HG03097 (cell line): ENCODE data around the gene INPP5A.

Source experiments
- ATAC-seq: cut with Tn5 transposase; IDR thresholded peaks from one replicate; pipeline ENCODE4 v1.9.1; 2021; ENCODE audit not compliant: unreplicated experiment, low FRiP score

Gene INPP5A

DNA sequence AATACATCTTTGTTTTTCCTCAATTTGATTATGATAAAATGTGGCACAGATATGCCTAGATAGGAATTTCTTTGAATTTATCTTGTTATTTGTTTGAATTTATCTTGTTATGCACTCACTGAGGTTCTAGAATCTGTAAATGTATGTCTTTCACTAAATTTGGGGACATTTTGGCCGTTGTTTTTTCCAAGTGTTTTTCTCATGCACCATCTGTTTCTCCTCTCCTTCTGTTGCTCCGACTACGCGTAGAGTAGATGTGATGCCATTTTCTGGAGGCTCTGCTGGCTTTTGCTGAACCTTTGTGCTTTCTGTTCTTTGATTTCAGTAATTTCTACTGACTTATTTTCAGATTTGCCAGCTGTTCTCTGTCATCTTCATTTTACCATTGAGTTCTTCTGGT lies 101.9 kb downstream of the INPP5A start:
- ATAC-seq: no peak

GRCh38 chr10:132640326-132641125 lies 102.9 kb downstream of the INPP5A start:
- ATAC-seq: no peak

DNA sequence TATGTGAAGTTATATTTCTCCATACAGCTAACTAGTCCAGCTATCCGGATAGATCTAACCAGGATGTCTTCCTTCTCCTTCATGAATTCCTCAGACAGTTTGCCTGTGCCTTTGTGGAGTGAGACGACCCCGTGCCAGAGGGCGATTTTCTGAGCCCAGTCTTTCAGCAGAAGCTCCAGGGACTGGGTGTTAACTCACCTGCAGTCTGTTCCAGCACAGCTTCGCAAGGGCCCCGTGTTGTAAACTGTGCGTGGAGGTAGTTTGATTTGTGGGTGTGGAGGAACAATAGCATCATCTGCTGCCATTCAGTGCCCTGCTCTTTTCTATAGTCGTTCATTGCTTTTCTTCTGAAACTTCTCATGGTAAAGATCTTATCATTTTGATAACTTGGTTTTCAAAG lies 103.8 kb downstream of the INPP5A start:
- ATAC-seq: no peak

DNA sequence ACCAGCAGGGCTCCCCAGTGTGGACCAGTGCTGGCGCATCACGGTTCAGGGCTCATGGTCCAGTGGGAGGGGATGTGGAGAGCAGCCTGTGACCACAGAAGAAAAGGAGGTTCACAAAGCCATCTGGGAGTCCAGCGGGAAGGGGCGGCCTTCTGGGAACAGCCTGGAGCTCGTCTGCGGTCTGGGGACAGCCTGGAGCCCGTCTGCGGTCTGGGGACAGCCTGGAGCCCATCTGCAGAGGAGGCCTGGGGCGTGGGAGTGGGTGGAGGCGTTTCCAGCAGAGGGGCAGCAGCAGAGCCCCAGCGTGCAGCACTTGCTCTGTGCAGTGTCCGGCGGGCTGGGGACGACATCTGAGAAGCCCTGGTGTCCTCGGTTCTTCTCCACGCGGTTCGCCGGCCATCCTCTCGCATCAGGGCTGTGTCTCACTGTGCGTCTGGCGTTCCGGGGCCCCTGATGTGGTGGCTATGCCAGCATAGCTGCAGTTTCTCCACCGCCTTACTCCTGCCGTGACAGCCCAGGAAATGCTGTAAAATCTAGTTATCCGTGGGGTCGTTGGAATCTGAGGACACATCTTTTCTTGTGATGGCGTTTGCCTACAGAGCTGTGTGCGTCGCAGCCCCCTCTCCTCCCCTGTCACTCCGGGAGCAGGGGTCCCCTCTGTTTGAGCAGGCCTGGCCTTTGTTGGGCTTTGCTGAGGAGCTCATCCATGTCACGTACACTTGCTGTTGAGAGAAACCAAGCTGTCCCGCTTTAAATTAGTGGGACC lies 104.6 kb downstream of the INPP5A start:
- ATAC-seq: no peak

DNA sequence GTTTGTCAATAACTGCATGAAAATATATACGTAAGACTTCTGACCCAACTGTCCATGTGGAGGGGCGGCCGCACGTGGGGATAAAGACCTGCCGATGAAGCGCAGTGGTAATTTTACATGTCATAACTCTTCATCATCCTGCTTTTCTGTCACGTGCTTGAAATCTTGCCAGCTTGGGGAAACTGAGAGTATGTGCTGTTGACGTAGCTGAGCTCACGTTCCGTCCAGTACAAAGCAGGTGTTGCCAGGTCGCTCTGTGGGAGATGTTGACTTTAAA lies 105.1 kb downstream of the INPP5A start:
- ATAC-seq: no peak

- no peak for ATAC-seq
Observed at GRCh38 chr10:132643709-132644526, 106.3 kb downstream of the INPP5A start.

DNA sequence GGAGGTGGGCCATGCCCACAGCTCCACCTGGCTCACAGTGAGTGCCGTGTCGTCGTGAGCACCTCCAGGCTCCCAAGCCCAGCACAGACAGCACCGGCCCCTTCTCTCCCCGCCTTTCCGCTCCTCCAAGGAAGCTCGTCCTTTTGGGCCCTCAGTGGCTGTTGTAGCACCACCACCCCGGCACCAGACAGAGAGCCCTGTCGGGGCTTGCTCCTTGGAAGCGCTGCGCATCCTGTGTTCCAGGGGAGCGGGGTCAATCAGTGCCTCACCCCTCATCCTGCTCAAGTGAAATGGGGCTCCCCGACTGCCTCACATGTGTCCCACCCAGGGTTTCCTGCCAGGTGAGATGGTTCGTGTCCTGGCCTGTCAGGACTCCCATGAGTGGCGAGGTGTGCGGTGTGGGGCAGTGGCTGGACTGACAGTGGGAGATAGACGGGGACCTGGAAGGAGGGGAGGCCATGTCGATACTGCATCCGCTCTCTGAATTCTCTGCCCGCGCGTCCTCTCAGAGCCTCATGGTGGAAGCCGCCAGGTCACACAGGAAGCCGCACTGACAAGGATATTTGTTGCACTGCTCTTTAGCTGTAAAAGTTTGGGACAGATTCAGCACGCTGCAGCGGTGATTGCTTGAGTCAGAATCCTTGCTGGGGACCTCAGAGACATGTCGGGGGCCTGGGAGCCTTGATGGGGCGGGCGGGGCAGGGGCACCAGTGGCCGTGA lies 107.1 kb downstream of the INPP5A start:
- ATAC-seq: no peak

- no peak for ATAC-seq
Observed at GRCh38 chr10:132645247-132645530, 107.6 kb downstream of the INPP5A start.

DNA sequence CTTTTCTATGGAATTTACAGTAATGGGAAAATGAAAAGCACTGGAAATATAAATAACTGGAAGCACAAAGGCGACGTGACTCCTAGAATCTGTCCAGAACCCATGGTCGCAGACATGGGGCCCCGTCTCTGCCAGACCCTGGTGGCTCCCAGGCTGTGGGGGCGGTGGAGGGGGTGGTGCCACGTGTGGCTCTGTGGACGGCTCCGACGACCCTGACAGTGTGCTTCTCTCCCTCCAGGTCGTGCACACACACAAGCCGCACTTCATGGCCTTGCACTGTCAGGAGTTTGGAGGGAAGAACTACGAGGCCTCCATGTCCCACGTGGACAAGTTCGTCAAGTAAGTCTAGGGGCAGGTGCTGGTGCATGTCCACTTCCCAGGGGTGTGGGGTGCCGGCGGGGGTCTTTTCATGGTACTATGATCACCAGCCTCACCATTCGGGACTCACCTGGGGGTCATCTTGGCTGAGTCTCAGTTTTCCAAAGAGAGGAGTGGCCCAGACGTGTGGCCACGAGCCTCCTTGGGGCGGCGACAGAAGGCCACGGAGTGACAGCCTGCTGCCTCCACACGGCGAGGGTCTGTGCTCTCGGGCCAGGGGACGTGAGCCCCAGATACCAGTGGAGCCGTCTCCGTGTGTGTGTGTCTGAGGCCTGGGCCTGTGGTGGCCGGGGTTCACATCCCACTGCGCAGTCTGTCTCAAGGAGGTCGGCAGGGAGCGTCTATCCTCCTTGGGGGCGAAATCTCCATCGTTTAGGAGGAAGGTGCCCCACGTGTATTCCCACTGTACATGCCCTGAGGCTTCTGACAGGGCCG lies 108.2 kb downstream of the INPP5A start:
- ATAC-seq: no peak

GRCh38 chr10:132646443-132647097 lies 109.0 kb downstream of the INPP5A start:
- no peak for ATAC-seq

DNA sequence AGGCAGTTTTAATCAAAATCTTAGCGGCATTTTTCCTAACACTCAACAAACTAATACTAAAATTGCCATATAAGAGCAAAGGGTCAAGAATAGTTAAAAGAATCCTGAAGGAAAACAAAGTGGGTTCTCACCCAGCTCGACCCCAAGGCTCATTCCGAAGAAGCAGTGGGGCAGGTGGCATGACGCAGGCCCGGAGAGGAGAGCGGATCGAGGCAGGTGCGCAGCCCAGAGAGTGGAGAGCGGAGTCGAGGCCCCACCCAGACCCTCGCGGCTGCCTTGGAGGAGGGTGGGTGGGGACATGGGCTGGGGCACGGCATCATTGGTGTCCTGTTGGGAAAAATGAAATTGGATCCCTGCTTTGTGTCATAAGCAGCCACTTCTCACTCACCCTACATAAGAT lies 109.8 kb downstream of the INPP5A start:
- ATAC-seq: no peak

DNA sequence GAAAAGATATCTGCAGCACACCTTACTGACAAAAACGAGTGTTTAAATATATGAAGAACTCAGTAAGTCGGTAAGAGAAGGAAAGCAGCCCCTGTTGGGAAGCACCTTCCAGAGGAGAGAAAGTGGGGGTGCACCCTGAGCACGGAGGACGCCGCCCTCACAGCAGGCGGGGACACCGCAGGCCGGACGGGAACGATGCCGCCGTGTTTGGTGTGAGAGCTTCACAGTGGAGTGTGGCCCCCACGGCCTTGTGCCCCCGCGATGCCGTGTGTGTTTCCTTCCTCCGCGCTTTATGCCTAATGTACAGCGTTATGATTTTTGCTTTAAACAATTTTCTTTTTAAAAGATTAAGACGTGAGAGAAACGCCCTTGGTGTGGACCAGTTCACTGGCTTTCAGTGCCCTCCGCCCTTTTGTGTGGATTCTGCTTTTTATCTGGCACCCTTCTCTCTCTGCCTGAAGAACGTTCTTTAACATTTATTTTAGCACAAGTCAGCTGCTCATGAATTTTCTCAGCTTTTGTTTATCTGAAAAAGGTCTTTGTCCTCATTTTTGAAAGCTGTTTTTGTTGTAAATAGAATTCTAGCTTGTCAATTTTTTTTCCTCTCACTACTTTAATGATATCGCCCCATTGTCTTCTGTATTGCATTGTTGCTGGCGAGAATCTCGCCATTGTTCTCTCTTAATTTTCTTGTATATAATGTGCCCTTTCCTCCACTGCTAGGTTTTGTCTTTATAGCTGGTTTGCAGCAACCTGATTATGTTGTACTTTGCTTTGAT lies 110.7 kb downstream of the INPP5A start:
- ATAC-seq: no peak

DNA sequence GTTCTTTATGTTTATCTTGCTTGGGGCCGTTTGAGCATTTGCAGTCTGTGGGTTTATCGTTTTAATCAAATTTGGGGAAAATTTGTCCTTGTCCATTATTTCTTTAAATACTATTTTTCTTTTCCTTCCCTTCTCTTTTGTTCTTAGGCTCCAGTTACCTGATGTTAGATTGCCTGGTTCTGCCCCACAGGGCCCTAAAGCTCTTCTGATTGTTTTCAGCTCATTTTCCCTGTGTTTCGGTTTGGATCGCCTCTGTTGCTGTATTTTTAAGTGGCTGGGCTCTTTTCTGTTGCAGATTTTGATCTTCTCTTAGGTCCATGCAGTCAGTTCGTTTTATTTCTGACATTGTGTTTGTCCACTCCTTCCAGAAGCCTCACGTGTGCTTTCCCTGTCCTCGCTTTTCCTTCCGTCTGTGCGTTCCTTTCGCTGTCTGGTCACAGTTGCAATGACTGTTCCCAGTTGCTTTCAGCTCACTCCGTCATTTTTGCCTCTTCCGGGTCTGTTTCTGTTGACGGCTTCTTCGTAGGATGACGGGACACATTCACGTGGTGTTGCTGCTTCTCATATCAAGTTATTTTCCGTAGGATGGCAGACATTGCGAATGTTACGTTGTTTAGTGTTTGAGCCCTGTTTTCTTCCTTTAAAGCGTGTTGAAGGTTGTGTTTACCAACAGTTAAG lies 111.4 kb downstream of the INPP5A start:
- ATAC-seq: no peak

- ATAC-seq: no peak
Observed at GRCh38 chr10:132649651-132650360, 112.2 kb downstream of the INPP5A start.

DNA sequence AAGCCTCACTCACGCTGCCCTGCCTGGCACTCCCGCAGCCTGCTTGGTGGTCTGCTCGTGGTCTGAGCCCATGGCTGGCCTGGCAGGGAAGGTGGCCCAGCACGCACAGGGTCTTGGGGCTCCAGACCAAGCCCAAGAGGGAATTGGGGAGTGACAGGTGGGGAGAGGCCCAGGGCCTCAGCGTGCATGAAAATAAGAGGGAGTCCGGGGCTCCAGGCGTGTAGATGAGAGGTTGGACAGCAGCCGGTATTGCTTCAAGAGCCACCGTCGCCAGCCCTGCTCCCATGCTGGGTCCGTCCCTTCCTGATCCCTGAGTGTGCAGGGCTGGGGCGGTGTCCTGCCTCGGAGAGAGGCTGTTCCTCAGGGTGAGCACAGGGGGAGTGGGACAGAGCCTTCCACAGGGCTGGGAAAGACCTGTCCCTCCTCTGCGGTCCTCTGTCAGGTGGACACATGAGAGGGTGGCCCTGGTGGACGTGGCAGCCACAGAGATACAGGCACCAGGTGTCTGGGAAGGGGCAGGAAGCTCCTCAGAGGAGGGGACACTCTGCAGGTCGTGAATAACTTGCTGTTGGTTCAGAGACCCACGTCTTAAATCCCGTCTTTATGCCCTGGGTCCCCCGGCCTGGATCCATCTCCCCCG lies 113.1 kb downstream of the INPP5A start:
- ATAC-seq: no peak

- ATAC-seq: no peak
Observed at GRCh38 chr10:132651511-132652029, 114.0 kb downstream of the INPP5A start.

DNA sequence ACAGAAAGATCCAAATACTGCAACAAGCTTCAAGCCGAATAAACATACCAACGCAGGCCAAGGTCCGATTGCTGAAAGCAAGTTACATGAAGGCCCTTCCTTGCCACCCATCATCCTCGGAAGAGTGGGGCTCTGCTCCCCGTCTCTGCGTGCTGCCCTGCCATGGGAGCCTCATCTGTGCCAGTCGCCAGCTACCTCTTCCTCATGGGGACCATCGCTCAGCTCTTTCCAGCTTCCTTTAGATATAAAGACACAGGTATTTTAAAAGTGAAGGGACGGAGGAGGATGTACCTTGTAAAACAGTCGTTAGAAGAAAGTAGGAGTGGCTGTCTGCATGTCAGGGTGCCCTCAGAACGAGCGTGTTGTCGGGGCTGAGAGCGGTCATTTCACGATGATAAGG lies 114.9 kb downstream of the INPP5A start:
- no peak for ATAC-seq
